ENCODE measurements around the gene NBEA. TPM values are rescaled to one million over a fixed set of nuclear protein-coding genes. Genes with fewer than 3 reads are reported as not detected.

NBEA gene
- total RNA-seq, 2 donors from 2014 or later = 15.2 to 15.9 TPM

GRCh38 chr13:35292329-35292728 is 350.3 kb downstream of the NBEA start:
- no peaks in the 10 kb centered on the region for H3K9me3 ChIP-seq (ENCODE audit: control insufficient read depth, low read length)
- 94 to 100% methylated on average over 1 of the region's 1 CpG for WGBS, 2 experiments (ENCODE audit: insufficient coverage in 1 of 2, insufficient read length in 1 of 2)
- no peaks in the 10 kb centered on the region for H3K36me3 ChIP-seq (ENCODE audit: control insufficient read depth, insufficient read depth, low read length)
- Mint-ChIP-seq H3K27me3 (ENCODE audit: insufficient read depth) (no peaks in the 10 kb centered on the region), H3K36me3 (ENCODE audit: low read depth) (no peaks in the 10 kb centered on the region), H3K4me1 (peaks cover 5% of the 10 kb centered on the region), H3K4me3 (no peak overlapping the region), H3K9me3 (no peaks in the 10 kb centered on the region), H3K27ac (no peak overlapping the region)
- no peak for TF ChIP-seq CTCF (conservative IDR thresholded peaks at IDR 0.05)
- no peaks in the 10 kb centered on the region for H3K27me3 ChIP-seq (ENCODE audit: control insufficient read depth, insufficient read depth, low read length, poor library complexity, severe bottlenecking)
- no peak overlapping the region for H3K4me3 ChIP-seq (ENCODE audit: low read length)
- no peak for DNase-seq
- peaks cover 3% of the 10 kb centered on the region for H3K4me1 ChIP-seq (ENCODE audit: control insufficient read depth, insufficient read depth, low read length)
- H3K9ac ChIP-seq (ENCODE audit: extremely low read depth, low read length, poor library complexity, severe bottlenecking) = no peak overlapping the region
- no peak overlapping the region for H3K27ac ChIP-seq (ENCODE audit: low read depth, low read length)

- H3K4me3 ChIP-seq (ENCODE audit: low read length) = no peak overlapping the region
- Mint-ChIP-seq H3K4me3 (no peak overlapping the region), H3K36me3 (ENCODE audit: low read depth) (no peaks in the 10 kb centered on the region), H3K27me3 (ENCODE audit: insufficient read depth) (no peaks in the 10 kb centered on the region), H3K4me1 (peaks cover 3% of the 10 kb centered on the region), H3K9me3 (no peaks in the 10 kb centered on the region), H3K27ac (no peak overlapping the region)
- H3K9ac ChIP-seq (ENCODE audit: extremely low read depth, low read length, poor library complexity, severe bottlenecking) = no peak overlapping the region
- H3K36me3 ChIP-seq (ENCODE audit: control insufficient read depth, insufficient read depth, low read length) = no peaks in the 10 kb centered on the region
- H3K27ac ChIP-seq (ENCODE audit: low read depth, low read length) = no peak overlapping the region
- no peak for DNase-seq
- no peaks in the 10 kb centered on the region for H3K27me3 ChIP-seq (ENCODE audit: control insufficient read depth, insufficient read depth, low read length, poor library complexity, severe bottlenecking)
- TF ChIP-seq CTCF (conservative IDR thresholded peaks at IDR 0.05) = no peak
- no peaks in the 10 kb centered on the region for H3K9me3 ChIP-seq (ENCODE audit: control insufficient read depth, low read length)
- no peaks in the 10 kb centered on the region for H3K4me1 ChIP-seq (ENCODE audit: control insufficient read depth, insufficient read depth, low read length)
Observed at GRCh38 chr13:35293579-35294226, 351.6 kb downstream of the NBEA start.

- no peak for TF ChIP-seq CTCF (conservative IDR thresholded peaks at IDR 0.05)
- no peaks in the 10 kb centered on the region for H3K4me1 Mint-ChIP-seq
- peaks cover 6% of the 10 kb centered on the region for H3K27me3 Mint-ChIP-seq (ENCODE audit: insufficient read depth)
- H3K36me3 ChIP-seq (ENCODE audit: control insufficient read depth, insufficient read depth, low read length) = no peaks in the 10 kb centered on the region
- no peak overlapping the region for H3K4me3 Mint-ChIP-seq
- H3K4me3 ChIP-seq (ENCODE audit: low read length) = no peak overlapping the region
- no peak overlapping the region for H3K9ac ChIP-seq (ENCODE audit: extremely low read depth, low read length, poor library complexity, severe bottlenecking)
- no peaks in the 10 kb centered on the region for H3K9me3 Mint-ChIP-seq
- no peak for DNase-seq
- H3K27ac ChIP-seq (ENCODE audit: low read depth, low read length) = no peak overlapping the region
- WGBS, 2 experiments (ENCODE audit: insufficient coverage in 1 of 2, insufficient read length in 1 of 2) = 83% methylated on average over 1 of the region's 2 CpGs; no CpG with 5 or more reads in 1 of the 2 experiments
- no peak overlapping the region for H3K27ac Mint-ChIP-seq
- H3K4me1 ChIP-seq (ENCODE audit: control insufficient read depth, insufficient read depth, low read length) = no peaks in the 10 kb centered on the region
- H3K9me3 ChIP-seq (ENCODE audit: control insufficient read depth, low read length) = no peaks in the 10 kb centered on the region
- peaks cover 11% of the 10 kb centered on the region for H3K27me3 ChIP-seq (ENCODE audit: control insufficient read depth, insufficient read depth, low read length, poor library complexity, severe bottlenecking)
- no peaks in the 10 kb centered on the region for H3K36me3 Mint-ChIP-seq (ENCODE audit: low read depth)
Observed at GRCh38 chr13:35309706-35310105, 367.6 kb downstream of the NBEA start.
